HL-60 (cell line): ENCODE results near the gene CATSPERB.
"Not testable (repeated sequence)": the region's sequence is repeated elsewhere in the genome, so short reads cannot be mapped to it uniquely, and the experiment has no call there.

Experiments used
- DNase-seq, 2 experiments: peaks; one replicate each; pipeline ENCODE4 v3.0.0-alpha.2; 2010 to 2020; ENCODE audit warnings: low read depth in 1 of 2, low spot score in 1 of 2
- H3K27ac ChIP-seq: fragments of 250-450 bp; sonication (Bioruptor Pico); replicated peaks from 2 replicates; pipeline ENCODE4 v1.5.1; 2020; ENCODE audit warnings: mild to moderate bottlenecking, moderate library complexity
- H3K27me3 ChIP-seq: fragments of 250-450 bp; sonication (Bioruptor Pico); 2 replicates; pipeline ENCODE4 v1.5.1; 2021; ENCODE audit warnings: mild to moderate bottlenecking, moderate library complexity; ENCODE audit not compliant: insufficient read depth, poor library complexity, severe bottlenecking
- H3K4me3 ChIP-seq: replicated peaks from 2 replicates; pipeline ENCODE4 v1.5.1; 2011; ENCODE audit warnings: mild to moderate bottlenecking, control low read depth, low read length; ENCODE audit not compliant: insufficient read depth
- GABPA ChIP-seq: IDR thresholded peaks from 2 replicates; pipeline ENCODE4 v1.6.1; 2012; ENCODE audit warnings: low read depth
- POLR2AphosphoS5 ChIP-seq: IDR thresholded peaks from 2 replicates; pipeline ENCODE4 v1.6.1; 2012; ENCODE audit warnings: low read depth
- SPI1 ChIP-seq: IDR thresholded peaks from 2 replicates; pipeline ENCODE4 v1.6.1; 2012; ENCODE audit warnings: low read depth, mild to moderate bottlenecking, borderline replicate concordance
- TF ChIP-seq, protein P1 (sequence below): IDR thresholded peaks from one replicate; pipeline ENCODE4 v1.5.1; 2011; ENCODE audit warnings: low read length, control low read depth, inconsistent platforms; ENCODE audit not compliant: insufficient read depth
- TF ChIP-seq, protein P2 (sequence below): IDR thresholded peaks from 2 replicates; pipeline ENCODE4 v1.6.1; 2012; ENCODE audit warnings: low read depth; ENCODE audit not compliant: insufficient replicate concordance

The CATSPERB gene

DNA sequence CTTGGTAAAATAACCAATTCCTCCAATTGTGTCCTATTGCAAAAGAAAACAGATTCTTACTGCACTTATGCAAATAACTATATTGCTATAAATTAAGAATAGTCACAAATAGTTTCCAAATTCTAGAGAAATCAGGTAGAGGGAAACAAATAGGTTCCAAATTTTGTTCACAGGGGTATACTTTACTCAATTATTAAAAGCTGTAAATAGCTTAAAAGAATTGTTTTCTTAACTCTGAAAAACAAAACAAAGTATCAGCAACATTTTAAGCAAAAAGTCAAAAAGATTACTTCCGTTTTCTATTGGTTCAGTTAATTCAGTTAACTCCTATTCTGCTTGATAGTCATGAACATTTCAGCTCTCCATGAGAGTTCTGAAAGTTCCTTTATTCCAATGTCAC is 136.2 kb downstream of the CATSPERB start:
- Histone ChIP-seq H3K27me3 (no peaks in the 10 kb centered on the region), H3K27ac (no peak overlapping the region), H3K4me3 (no peak overlapping the region)
- DNase-seq = no peak
- no peak for TF ChIP-seq POLR2AphosphoS5
- TF ChIP-seq, protein P1, sequence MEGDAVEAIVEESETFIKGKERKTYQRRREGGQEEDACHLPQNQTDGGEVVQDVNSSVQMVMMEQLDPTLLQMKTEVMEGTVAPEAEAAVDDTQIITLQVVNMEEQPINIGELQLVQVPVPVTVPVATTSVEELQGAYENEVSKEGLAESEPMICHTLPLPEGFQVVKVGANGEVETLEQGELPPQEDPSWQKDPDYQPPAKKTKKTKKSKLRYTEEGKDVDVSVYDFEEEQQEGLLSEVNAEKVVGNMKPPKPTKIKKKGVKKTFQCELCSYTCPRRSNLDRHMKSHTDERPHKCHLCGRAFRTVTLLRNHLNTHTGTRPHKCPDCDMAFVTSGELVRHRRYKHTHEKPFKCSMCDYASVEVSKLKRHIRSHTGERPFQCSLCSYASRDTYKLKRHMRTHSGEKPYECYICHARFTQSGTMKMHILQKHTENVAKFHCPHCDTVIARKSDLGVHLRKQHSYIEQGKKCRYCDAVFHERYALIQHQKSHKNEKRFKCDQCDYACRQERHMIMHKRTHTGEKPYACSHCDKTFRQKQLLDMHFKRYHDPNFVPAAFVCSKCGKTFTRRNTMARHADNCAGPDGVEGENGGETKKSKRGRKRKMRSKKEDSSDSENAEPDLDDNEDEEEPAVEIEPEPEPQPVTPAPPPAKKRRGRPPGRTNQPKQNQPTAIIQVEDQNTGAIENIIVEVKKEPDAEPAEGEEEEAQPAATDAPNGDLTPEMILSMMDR = no peak
- TF ChIP-seq, protein P2, sequence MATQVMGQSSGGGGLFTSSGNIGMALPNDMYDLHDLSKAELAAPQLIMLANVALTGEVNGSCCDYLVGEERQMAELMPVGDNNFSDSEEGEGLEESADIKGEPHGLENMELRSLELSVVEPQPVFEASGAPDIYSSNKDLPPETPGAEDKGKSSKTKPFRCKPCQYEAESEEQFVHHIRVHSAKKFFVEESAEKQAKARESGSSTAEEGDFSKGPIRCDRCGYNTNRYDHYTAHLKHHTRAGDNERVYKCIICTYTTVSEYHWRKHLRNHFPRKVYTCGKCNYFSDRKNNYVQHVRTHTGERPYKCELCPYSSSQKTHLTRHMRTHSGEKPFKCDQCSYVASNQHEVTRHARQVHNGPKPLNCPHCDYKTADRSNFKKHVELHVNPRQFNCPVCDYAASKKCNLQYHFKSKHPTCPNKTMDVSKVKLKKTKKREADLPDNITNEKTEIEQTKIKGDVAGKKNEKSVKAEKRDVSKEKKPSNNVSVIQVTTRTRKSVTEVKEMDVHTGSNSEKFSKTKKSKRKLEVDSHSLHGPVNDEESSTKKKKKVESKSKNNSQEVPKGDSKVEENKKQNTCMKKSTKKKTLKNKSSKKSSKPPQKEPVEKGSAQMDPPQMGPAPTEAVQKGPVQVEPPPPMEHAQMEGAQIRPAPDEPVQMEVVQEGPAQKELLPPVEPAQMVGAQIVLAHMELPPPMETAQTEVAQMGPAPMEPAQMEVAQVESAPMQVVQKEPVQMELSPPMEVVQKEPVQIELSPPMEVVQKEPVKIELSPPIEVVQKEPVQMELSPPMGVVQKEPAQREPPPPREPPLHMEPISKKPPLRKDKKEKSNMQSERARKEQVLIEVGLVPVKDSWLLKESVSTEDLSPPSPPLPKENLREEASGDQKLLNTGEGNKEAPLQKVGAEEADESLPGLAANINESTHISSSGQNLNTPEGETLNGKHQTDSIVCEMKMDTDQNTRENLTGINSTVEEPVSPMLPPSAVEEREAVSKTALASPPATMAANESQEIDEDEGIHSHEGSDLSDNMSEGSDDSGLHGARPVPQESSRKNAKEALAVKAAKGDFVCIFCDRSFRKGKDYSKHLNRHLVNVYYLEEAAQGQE = no peak

DNA sequence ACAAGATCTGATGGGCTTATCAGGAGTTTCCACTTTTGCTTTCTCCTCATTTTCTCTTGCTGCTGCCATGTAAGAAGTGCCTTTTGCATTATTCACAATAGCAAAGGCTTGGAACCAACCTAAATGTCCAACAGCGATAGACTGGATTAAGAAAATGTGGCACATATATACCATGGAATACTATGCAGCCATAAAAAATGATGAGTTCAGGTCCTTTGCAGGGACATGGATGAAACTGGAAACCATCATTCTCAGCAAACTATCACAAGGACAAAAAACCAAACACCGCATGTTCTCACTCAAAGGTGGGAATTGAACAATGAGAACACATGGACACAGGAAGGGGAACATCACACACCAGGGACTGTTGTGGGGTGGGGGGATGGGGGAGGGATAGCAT is 137.9 kb downstream of the CATSPERB start:
- not testable (repeated sequence) for H3K4me3 ChIP-seq, H3K27me3 ChIP-seq, DNase-seq, H3K27ac ChIP-seq

DNA sequence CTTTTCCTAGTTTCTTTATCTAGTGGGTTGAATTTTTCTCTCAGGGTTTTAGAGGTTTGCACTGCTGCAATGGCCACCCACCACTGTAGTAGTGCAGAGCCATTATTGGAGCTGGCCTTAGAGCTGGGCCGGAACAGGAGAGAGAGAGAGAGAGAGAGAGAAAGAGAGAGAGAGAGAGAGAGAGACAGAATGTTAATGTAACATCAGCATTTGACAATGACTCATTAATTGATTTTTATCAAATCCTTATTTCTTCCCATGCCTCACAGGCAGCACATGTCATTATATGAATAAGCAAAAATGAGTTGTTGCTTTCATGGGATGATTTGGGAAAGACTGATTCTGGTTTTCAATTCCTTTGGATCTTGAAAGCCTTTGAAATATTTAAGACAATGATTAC is 145.5 kb downstream of the CATSPERB start:
- no peak for TF ChIP-seq SPI1
- TF ChIP-seq POLR2AphosphoS5 = no peak
- TF ChIP-seq, protein P1 = no peak
- TF ChIP-seq, protein P2 = no peak
- TF ChIP-seq GABPA = no peak
- H3K4me3 ChIP-seq = no peak overlapping the region
- peaks cover 3% of the 10 kb centered on the region for H3K27me3 ChIP-seq
- H3K27ac ChIP-seq = no peak overlapping the region
- DNase-seq = no peak

DNA sequence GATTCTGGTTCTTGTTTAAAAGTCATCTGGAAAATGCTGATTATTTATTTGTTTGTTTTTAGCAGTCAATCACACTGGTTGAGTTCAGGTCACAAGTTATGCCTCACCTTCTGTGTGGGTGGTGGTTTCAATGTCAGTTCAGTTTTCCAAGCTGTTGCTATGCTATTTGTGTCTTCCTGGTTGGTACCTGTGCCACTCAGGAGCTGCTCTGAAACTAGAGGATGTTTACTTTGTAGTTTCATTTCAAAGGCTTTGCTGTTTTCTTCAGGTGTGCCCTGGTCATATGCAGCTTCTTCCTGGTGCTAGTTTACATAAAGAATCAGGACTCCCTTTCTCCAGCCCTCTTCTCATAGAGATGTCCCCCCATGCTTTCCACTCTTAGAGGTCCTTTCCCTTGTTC is 146.0 kb downstream of the CATSPERB start:
- TF ChIP-seq GABPA (no peak), POLR2AphosphoS5 (no peak), SPI1 (no peak)
- TF ChIP-seq, protein P1 = no peak
- TF ChIP-seq, protein P2 = no peak
- DNase-seq = no peak
- Histone ChIP-seq H3K4me3 (no peak overlapping the region), H3K27me3 (peaks cover 8% of the 10 kb centered on the region), H3K27ac (no peak overlapping the region)
